Embryonic facial prominence (tissue), 1 donor: Measurements from ENCODE around the gene APOD.

Experiments
- DNase-seq: peaks from one replicate; pipeline ENCODE4 v3.0.0-alpha.2; 2016; ENCODE audit errors: extremely low spot score

APOD gene

DNA sequence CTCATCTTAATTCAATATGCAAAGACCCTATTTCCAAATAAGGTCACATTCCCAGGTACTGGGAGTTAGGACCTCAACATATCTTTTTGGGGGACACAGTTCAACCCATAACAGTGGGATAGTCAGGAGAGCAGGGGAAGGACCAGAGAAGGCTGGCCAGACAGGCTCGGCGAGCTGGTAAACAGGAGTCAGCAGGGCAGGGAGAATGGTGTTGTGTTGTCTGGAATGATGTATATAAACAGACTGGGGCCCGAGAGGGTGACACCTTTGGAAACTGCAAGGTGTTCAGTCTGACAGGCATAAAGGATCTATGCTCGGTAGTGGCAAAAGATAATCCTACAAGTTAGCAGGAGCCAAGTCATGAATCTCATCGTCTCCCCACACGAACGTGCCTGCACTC is 30.5 kb downstream of the APOD start:
- no peak for DNase-seq

DNA sequence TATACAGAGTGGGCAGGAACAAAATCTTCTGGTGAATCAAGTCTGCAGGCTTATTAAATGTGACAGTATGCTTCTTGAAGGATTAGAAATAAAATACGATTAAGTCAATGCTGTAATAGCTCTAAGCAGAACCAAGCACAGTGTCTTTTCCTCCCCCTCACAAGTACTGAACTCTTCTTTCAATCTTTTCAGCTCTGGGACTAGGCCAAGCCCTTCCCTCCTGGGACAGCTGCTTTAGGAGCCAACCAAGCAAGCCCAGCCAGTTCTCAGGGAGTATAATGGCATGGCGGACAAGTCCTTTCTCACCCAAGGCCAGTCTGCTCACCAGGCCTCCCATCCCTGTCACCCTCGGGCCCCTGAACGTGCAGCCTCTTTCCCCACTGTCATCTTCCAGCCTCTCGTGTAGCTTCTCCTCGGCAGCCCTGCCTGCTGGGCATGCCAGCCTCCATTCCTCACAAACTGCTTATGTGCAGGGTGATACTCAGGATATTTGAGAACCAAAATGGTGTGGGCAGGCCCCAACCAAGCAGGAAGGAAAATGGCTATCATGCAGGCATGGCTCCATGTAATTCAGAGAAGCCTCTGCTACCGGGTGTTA is 32.3 kb downstream of the APOD start:
- DNase-seq, result no peak

DNA sequence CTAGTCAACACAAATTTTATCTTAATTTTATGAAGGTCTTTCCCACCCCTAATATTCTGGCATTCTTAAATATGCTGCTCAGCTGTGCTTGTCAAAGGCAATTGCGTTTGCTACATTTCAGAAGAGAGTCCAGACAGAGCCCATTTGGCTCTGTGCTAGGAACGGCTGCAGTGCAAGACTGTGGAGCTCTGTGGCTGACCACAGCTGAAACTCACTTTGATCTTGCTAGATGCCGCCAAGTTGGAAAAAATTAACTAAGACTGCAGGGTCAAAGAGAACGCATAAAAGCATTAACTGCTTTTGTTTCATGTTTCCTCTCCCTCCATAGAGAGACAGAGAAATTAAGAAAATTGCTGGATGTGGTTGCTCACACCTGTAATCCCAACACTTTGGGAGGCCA is 33.0 kb downstream of the APOD start:
- no peak for DNase-seq

DNA sequence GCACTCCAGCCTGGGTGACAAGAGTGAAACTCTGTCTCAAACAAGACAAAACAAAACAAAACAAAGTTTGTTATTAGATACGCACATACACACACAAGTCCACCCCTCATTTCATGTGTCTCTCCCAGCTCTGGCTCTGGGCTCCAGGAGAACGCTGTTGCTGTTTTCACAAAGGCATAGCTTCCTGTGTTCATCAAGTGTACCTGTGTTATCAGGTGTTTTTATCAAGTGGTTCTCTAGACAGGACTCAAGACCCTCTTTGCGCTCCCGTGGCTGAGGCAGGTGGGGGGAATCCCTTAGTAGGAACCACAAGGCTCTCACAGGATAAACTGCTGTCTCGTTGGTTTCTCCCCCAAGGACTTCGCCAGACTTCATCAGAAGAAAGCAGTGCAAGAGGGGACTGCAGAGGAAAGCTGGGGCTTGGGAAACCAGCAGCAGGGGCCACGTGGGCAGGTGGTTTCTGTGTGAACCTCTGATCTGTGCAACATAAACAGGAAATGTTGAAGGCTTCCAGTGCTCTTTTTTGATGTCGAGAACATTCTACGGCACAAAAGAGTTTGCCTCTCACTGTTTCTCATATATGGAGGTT is 33.7 kb downstream of the APOD start:
- no peak for DNase-seq

DNA sequence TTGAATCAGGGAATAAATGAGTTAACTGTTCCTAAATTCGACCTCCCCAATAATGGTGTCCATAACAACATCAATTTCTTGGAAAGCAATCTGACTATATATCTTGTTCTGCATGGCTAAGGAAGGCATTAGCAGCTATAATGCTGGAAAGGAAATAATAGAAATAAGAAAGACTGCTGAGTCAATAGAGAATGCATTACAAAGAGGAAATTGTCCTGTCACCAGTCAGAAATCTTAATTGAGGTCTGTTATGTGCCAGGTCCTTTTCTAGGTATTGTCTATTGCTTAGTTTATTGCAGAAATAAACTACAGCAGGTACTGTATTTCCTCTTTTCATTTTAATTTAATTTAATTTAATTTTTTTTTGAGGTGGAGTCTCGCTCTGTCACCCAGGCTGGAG is 34.8 kb downstream of the APOD start:
- no peak for DNase-seq

DNA sequence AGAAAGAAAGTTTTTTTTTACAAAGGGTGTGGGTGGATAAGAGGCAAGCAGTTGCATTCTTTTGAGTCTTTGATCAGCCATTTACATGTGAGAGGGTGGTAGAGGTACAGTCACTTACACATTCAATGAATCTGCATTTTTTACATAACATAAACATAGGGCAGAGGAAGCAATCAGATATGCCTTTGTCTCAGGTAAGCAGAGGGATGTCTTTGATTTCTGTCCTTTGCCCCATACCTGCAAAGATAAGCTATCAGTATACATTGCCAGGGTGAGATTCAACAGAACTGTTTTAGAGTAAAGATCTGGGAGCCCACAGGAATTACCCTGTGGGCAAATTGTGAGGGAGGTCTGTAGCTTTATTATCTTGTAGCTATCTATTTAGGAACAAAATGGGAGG is 35.2 kb downstream of the APOD start:
- DNase-seq, result no peak

DNA sequence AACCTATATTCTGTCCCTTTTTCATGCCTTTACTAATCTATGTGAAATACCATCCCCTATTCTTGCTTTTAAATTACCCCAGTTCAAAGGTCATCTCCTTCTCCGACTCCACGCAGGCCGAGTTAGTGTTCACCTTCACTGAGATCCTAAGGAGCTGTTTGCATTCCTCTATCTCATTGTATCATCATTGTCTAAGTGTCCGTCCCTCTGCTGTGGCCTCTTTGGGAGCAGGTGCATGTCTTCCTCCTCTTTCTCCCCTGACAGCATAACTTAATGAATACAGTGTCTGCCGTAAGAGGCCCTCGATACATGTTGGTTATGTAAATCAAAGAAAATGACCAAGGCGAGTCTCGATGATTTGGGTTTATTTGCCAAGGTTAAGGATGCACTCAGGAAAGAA is 35.7 kb downstream of the APOD start:
- DNase-seq, result no peak

DNA sequence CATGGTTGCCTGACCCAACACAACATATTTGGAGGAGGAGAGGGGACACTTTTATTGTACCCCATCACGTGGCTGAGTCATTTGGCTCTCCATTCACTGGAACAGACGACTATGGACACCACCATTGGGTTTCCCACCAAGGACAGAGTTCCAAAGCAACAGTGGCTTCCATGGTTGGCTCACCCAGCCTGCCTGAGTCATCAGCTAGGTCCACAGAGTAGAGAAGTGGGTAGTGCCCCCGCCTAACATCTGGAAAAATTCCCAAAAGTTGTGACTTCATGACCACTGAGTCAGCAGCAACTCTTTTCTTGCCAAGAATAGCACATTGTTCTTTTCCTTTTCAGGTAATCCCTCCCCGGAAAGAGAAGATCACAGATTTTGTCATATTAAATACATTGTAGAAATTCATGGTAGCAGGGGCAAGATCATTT is 37.6 kb downstream of the APOD start:
- DNase-seq, result no peak

DNA sequence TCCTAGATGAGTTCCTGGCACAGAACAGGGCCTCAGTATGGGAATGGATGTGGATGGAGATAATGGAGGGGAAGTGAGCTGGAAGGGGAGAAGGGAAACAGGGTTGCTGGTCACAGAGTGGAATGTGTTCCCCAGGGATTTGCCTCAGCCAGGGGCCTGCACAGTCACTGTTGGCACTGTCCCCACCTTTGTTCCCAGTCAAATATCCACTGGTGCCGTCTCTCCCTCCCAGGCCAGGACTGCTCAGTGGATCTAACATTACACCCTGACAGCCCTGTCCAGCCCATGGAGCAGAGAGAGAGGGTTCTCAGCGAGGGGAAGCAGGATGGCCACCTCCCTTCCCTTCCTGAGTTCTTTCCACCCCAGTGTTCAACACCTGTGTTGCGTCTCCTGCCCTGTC is 39.1 kb downstream of the APOD start:
- DNase-seq, result no peak

DNA sequence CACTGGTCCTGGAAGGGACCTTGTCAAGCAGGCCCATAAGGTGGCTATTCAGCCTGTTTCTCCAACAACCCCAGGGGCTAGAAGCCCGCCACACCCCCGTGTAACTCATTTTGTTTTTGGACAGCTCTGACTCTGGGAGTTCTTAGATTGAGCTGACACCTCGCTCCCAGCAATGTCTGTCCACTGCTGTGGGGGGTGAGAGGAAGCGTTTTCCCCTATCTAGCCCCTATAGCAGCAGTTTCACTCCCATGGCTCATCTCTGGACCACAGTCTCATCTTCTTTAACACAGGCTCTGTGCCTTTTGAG is 39.6 kb downstream of the APOD start:
- DNase-seq, result no peak

DNA sequence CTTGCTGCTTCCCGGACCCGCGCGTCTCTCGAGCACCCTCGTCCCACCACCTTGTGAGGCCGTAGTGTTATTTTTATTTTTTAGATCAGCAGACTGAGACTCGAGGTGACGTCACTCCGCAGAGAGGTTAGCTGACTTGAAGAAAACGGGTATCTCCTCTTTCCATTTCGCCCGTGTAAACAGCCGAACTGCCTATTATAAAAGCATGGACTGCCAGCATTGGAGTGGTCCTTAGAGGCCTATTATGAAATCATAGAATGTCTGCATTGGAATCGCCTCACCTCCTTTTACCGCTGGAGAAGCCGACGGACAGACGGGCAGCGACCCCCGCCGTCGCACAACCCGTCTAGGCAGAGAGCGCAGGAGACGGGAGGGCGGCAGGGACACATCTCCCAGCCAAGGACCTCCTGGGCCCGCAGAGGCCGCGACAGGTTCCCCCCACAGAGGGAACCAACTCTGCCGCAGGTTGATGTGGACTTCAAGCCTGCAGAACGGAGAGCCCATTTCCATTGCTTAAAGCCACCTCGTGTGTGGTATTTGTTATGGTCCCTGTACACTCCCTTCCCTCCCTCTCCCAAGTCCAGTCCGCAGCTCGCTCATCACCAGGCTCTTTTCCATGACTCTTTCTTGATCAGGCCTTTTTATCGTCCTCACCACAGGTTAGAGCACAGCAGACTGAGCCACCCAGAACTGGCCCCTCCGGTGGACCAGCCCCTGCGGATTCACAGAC is 40.1 kb downstream of the APOD start:
- DNase-seq, result no peak

DNA sequence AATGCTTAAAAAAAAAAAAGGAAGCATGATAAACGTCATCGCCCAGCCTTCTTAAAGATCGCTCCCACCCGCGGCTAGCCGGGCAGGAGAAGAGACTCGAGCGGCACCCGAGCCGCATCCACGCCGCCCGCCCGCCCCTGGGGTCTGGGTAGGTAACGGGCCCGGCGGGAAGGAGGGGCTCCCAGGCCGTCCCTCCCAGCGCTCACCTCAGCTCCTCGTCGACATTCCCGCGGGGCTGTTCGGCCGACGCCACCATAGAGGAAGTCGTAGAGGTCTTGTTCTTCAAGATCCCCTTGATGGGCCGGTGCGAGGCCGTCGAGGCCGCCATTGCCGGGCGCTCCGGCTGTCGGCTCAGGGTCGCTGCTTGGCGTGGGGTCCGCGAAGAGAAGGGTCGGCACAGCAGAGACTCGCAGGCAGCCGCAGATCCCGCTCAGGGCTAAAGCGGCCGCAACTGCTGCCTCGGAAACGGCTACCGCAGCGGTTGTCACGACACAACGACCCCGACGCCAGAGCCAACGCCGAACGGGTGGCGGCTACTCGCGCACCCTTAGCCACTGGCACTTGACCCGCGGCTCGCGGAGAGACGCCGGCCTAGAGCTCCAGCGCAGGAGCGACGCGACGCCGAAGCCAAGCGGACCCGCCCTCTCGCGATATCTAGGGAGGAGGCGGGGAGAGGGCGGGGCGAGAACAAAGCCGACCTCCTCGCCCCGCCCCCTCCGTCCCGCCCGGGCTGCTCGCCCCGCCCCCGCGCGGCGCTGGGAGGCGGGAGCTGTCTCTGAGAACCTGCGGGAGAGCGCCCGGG is 40.8 kb downstream of the APOD start, which contains the start of gene PPP1R2:
TSS of gene PPP1R2 (minus strand) at position 628 of the 802 bp plus-strand sequence. CDS start at position 328, 300 bp downstream.
- DNase-seq, result peak; percentile 89

DNA sequence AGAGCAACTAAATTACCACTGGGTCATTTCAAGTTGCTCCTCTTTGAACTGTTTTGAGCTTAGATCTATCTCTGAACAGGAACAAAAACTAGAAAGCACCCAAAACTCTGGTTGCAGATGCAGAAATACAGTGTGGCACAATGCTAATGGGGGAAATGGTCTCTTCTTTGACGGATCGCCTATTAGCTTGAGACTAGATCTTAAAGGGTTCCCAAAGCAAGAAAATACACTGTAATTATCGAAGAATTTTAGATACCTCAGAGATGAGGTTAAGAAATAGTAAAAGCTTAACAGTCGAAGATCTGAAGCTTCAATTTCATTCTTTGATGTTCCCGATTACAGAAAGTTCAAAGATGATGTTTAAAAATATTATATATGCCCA is 41.4 kb downstream of the APOD start:
- DNase-seq, result no peak

DNA sequence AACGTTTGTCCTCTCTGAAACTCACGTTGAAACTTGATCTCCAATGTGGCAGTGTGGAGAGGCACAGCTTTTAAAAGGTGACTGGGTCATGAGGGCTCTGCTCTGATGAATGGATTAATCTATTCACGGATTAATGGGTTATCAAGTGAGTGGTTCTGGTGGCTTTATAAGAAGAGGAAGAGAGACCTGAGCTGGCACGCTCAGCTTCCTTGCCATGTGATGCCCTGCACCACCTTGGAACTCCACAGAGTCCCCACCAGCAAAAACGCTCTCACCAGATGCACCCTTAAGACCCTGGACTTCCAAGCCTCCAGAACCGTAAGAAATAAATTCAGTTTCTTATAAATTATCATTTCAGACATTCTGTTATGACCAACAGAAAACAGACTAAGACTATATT is 43.2 kb downstream of the APOD start:
- DNase-seq, result no peak

DNA sequence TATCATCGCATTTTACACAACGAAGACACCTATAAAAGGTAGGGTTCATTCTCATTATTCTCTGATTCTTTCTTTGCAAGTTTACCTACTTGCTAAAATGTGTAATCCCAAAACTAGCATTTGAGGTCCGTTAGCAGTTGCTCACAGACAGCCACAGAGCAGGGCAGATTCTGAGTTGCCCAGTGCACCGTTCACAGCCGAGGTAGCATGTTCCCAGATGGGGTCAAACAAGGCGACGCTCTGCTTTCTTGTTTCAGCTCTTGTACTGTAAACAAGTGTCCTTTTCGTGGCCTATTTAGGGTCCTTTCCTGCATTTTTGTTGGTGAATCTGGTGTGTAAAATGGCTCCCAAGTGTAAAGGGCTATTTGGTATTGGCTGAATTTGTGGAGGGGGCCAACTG is 43.7 kb downstream of the APOD start:
- no peak for DNase-seq

DNA sequence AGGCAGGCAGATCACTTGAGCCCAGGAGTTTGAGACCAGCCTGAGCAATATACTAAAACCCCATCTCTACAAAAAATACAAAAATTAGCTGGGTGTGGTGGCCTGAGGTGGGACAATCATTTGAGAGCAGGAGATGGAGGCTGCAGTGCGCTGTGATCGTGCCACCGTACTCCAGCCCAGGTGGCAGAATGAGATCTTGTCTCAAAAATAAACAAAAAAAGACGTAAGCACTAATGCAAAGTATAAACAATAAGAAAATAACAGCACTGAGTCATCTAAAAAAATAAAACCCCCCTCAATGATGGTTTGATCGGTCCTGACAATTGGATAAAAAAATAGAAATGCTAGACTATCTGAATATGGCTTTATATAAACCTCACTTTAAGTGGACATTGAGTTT is 44.3 kb downstream of the APOD start:
- DNase-seq, result no peak

DNA sequence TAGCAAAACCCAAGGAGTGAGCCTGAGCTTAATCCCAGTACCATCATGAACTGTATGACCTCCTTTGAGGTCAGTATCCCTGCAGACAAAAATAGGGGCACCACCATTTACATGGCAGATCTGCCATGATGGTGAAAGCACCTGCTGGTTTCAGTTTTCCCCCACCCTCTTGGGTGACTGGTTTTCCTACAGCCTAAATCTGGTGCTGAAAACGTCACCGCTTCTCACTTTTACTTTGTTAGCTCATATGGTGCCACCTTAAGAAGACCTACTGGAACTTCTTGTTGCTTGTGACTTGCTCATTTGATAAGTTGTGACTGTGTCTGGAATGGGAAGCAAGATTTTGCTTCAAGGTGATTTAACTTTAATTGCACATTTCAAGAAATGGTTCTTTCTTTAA is 45.7 kb downstream of the APOD start:
- no peak for DNase-seq

DNA sequence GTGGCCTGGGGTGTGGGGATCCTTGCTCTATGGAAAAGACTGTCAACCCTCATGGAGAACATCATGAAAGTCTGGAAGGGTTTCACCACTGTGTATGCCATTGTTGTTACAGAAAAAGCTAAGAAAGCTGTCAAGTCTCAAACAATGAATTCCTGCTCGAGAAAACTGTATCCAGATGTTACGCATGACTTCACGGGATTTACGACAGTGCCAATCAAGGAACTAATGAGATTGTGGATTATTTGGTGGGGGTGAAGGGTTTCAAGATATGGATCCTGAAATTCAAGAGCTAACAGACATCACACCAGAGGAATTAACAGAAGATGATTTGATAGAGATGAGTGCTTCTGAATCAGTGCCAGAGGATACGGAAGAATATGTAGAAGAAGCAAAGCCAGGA is 48.4 kb downstream of the APOD start:
- no peak for DNase-seq

DNA sequence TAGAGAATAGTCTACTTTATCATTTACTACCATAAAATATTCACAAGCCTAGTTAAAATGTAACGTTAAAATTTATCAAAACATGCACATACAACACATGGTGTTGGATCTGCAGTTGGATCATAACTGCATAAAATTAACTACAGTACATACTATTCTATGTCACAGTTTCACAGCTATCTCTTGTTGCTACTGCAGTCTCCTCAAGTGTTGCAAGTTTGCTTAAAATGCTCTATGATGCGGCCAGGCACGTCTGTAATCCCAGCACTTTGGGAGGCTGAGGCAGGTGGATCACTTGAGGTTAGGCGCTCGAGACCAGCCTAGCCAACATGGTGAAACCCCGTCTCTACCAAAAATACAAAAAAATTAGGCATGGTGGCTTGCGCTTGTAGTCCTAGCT is 50.9 kb downstream of the APOD start:
- DNase-seq, result no peak

DNA sequence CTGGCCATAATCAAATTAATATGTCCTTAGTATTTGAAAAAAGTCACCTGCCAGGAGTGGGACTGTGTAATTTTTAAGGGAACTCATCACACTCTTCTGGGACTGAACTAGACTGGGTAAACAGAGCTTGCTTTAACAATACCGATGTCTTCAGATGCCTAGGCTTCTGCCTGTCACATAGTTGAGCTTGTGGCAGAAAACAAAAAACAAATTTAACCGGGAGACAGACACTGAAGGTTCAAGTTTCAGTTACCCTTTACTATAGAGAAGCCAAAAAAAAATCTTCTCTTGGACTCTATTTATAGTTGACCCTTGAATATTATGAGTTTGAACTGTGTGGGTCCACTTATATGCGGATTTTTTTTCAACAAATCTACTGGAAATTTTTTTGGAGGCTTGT is 51.4 kb downstream of the APOD start:
- DNase-seq, result no peak

DNA sequence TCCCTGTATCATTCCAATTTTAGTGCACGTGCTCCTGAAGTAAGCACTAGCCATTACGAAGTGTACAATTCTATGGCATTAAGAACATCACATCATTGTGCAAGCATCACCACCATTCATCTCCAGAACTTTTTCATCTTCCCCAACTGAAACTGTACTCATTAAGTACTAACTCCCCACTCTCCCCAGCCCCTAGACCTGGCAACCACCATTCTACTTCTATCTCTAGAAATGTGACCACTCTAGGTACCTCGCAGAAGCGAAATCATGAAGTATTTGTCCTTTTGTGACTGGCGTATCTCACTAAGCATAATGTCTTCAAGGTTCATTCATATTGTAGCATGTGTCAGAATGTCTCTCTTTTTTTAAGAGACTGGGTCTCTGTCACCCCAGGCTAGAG is 52.1 kb downstream of the APOD start:
- no peak for DNase-seq

DNA sequence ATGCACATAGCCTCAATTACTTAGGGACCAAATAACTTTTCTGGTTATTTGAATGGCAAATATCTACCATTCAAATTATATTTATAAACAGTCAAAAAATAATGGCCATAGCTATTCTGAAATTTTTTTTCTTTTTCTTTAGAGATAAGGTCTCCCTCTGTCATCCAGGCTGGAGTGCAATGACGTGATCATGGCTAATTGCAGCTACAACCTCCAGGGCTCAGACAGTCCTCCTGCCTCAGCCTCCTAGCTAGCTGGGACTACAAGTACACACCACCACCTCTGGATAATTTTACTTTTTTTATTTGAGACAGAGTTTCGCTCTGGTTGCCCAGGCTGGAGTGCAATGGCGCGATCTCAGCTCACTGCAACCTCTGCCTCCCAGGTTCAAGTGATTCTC is 57.2 kb downstream of the APOD start:
- DNase-seq, result no peak
